Liver (tissue), 9 donors: Measurements from ENCODE around the gene SAMD4A. TPM values are rescaled to one million over a fixed set of nuclear protein-coding genes. Genes with fewer than 3 reads are reported as not detected.

Source experiments
- DNase-seq: peaks from one replicate; pipeline ENCODE4 v3.0.0-alpha.2; 2017; ENCODE audit warnings: low spot score
- H3K27ac ChIP-seq, 2 donors: one replicate each; pipeline ENCODE4 v1.7.0; 2013; ENCODE audit warnings: inconsistent platforms in 2 of 2, low read length in 2 of 2, control low read depth in 1 of 2, low read depth in 1 of 2, mild to moderate bottlenecking in 1 of 2
- H3K27me3 ChIP-seq, 4 donors: one replicate each; pipeline versions ENCODE4 v1.6.1 to v1.7.0; 2013; ENCODE audit warnings: low read length in 3 of 4, inconsistent platforms in 1 of 4, mild to moderate bottlenecking in 1 of 4, moderate library complexity in 1 of 4; ENCODE audit not compliant: control insufficient read depth in 4 of 4, insufficient read depth in 4 of 4
- H3K36me3 ChIP-seq, 4 donors: one replicate each; pipeline versions ENCODE4 v1.6.1 to v1.7.0; 2013; ENCODE audit warnings: low read length in 3 of 4, mild to moderate bottlenecking in 3 of 4, low read depth in 1 of 4, moderate library complexity in 1 of 4; ENCODE audit not compliant: control insufficient read depth in 4 of 4, insufficient read depth in 3 of 4
- H3K4me1 ChIP-seq, 4 donors: one replicate each; pipeline versions ENCODE4 v1.6.1 to v1.7.0; 2013; ENCODE audit warnings: low read length in 3 of 4, mild to moderate bottlenecking in 3 of 4, moderate library complexity in 1 of 4; ENCODE audit not compliant: control insufficient read depth in 4 of 4, insufficient read depth in 4 of 4
- H3K4me3 ChIP-seq, 3 donors: one replicate each; pipeline versions ENCODE4 v1.6.1 to v1.7.0; 2013; ENCODE audit warnings: low read length in 3 of 3, control low read depth in 1 of 3, low read depth in 1 of 3, mild to moderate bottlenecking in 1 of 3
- H3K9ac ChIP-seq, 2 donors: one replicate each; pipeline ENCODE4 v1.7.0; 2013; ENCODE audit warnings: low read length in 2 of 2, mild to moderate bottlenecking in 2 of 2, moderate library complexity in 2 of 2, control low read depth in 1 of 2, low read depth in 1 of 2
- H3K9me3 ChIP-seq, 4 donors: one replicate each; pipeline versions ENCODE4 v1.6.1 to v1.7.0; 2013; ENCODE audit warnings: low read length in 3 of 4; ENCODE audit not compliant: control insufficient read depth in 4 of 4
- EGR1 ChIP-seq, 2 donors: IDR thresholded peaks; 2 replicates each; pipeline ENCODE4 v1.6.1; 2016 to 2018; ENCODE audit warnings: antibody characterized with exemption in 2 of 2, low read depth in 2 of 2
- FOXA1 ChIP-seq: IDR thresholded peaks from 2 replicates; pipeline ENCODE4 v1.6.1; 2016; ENCODE audit warnings: antibody characterized with exemption
- FOXA2 ChIP-seq: IDR thresholded peaks from 2 replicates; pipeline ENCODE4 v1.6.1; 2016; ENCODE audit warnings: antibody characterized with exemption
- GABPA ChIP-seq, 2 donors: IDR thresholded peaks in 1 of 2; conservative IDR thresholded peaks in 1 of 2; 2 replicates each; pipeline ENCODE4 v1.6.1; 2016; ENCODE audit warnings: antibody characterized with exemption in 2 of 2, mild to moderate bottlenecking in 1 of 2, moderate library complexity in 1 of 2
- HNF4A ChIP-seq, 2 donors: conservative IDR thresholded peaks; 2 replicates each; pipeline ENCODE4 v1.6.1; 2016; ENCODE audit warnings: antibody characterized with exemption in 2 of 2, mild to moderate bottlenecking in 2 of 2
- HNF4G ChIP-seq: IDR thresholded peaks from 2 replicates; pipeline ENCODE4 v1.6.1; 2016; ENCODE audit warnings: antibody characterized with exemption
- JUND ChIP-seq, 2 donors: IDR thresholded peaks; 2 replicates each; pipeline ENCODE4 v1.6.1; 2016; ENCODE audit warnings: antibody characterized with exemption in 2 of 2
- NR2F2 ChIP-seq: IDR thresholded peaks from 2 replicates; pipeline ENCODE4 v1.6.1; 2016; ENCODE audit warnings: antibody characterized with exemption
- RAD21 ChIP-seq, 2 donors: IDR thresholded peaks; 2 replicates each; pipeline ENCODE4 v1.6.1; 2016; ENCODE audit warnings: antibody characterized with exemption in 2 of 2, mild to moderate bottlenecking in 2 of 2
- RXRA ChIP-seq, 2 donors: IDR thresholded peaks; 2 replicates each; pipeline ENCODE4 v1.6.1; 2017 to 2018; ENCODE audit warnings: antibody characterized with exemption in 2 of 2, mild to moderate bottlenecking in 1 of 2
- SP1 ChIP-seq: IDR thresholded peaks from 2 replicates; pipeline ENCODE4 v1.6.1; 2018; ENCODE audit warnings: antibody characterized with exemption, mild to moderate bottlenecking
- TAF1 ChIP-seq: conservative IDR thresholded peaks from 2 replicates; pipeline ENCODE4 v1.6.1; 2016; ENCODE audit warnings: antibody characterized with exemption, mild to moderate bottlenecking
- YY1 ChIP-seq: IDR thresholded peaks from 2 replicates; pipeline ENCODE4 v1.6.1; 2016; ENCODE audit warnings: antibody characterized with exemption, mild to moderate bottlenecking
- WGBS: extraction: QIAGEN DNeasy Blood & Tissue Kit; methylation state at CpG from one replicate; pipeline ENCODE4 v1.1.7; 2013; 5-methylcytosine and 5-hydroxymethylcytosine counted together
- polyA plus RNA-seq, 2 donors: library from polyadenylated mRNA; stranded (reverse) in 1 of 2; unstranded in 1 of 2; fragments of 200-250 nt in 1 of 2; fragments of >200 nt in 1 of 2; fragmentation: Nextera tagmentation in 1 of 2; extraction: Ambion mirVana in 1 of 2; gene quantifications; one replicate each; pipeline versions ENCODE4 v1.2.1 to v1.2.3, GENCODE V29; 2013 to 2015
- total RNA-seq, 2 donors: library from RNA; depleted of rRNA; stranded (reverse); fragments of >200 nt; gene quantifications; one replicate each; pipeline ENCODE4 v1.2.3, GENCODE V29; 2014
- TF ChIP-seq, protein P1 (sequence below): IDR thresholded peaks from 2 replicates; pipeline ENCODE4 v1.6.1; 2016; ENCODE audit warnings: antibody characterized with exemption
- TF ChIP-seq, protein P2 (sequence below): IDR thresholded peaks from 2 replicates; pipeline ENCODE4 v1.6.1; 2016; ENCODE audit warnings: antibody characterized with exemption
- TF ChIP-seq, protein P3 (sequence below): IDR thresholded peaks from 2 replicates; pipeline ENCODE4 v1.6.1; 2016; ENCODE audit warnings: antibody characterized with exemption, mild to moderate bottlenecking
- TF ChIP-seq, protein P4 (sequence below): fragments of 150-350 bp; IDR thresholded peaks from 2 replicates; pipeline ENCODE4 v1.5.1; 2017; ENCODE audit warnings: improper control_type of control experiment, low read depth, low read length; ENCODE audit not compliant: missing input control
- TF ChIP-seq, protein P5 (sequence below): IDR thresholded peaks from 2 replicates; pipeline ENCODE4 v1.6.1; 2016; ENCODE audit warnings: antibody characterized with exemption
- donor health status: healthy.
- donor health status: healthy.
- donor health status: healthy.
- donor health status: healthy.
- donor health status: healthy.

Gene SAMD4A
- total and polyA plus RNA-seq, 4 donors, result 4.3 to 17.8 (median 8.1) TPM

DNA sequence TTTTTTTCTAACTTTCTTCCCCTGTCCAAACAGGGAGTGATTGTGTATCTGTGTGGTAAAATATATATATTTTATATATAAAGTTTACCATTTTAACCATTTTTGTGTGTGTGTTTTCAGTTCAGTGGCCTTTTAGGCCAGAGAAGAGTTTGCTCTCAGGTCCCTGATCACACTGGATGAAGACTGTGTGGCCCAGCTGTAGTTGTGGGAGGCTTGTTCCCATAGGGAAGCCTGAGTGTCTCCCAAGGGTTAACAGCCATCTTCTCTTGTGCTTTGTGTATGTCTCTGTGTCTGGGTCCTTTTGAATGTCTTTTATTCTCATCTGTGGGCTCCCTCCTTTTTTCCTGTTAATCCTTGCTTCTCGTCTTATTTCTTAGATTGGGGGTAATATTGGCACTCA, 33.8 kb upstream of the SAMD4A start:
- WGBS, result 90% methylated on average over 1 of the region's 1 CpG
- no peak for DNase-seq
- H3K9ac ChIP-seq, result no peak overlapping the region
- H3K4me3 ChIP-seq, result no peak overlapping the region
- H3K4me1 ChIP-seq, result no peaks in the 10 kb centered on the region
- H3K9me3 ChIP-seq, result no peaks in the 10 kb centered on the region
- peaks cover 0 to 2% (median 2%) of the 10 kb centered on the region in 4 donors for H3K36me3 ChIP-seq
- no peak for TF ChIP-seq EGR1 (IDR thresholded peaks at IDR 0.05; ENCODE audit: low read depth in 2 of 2)
- TF ChIP-seq, protein P1, sequence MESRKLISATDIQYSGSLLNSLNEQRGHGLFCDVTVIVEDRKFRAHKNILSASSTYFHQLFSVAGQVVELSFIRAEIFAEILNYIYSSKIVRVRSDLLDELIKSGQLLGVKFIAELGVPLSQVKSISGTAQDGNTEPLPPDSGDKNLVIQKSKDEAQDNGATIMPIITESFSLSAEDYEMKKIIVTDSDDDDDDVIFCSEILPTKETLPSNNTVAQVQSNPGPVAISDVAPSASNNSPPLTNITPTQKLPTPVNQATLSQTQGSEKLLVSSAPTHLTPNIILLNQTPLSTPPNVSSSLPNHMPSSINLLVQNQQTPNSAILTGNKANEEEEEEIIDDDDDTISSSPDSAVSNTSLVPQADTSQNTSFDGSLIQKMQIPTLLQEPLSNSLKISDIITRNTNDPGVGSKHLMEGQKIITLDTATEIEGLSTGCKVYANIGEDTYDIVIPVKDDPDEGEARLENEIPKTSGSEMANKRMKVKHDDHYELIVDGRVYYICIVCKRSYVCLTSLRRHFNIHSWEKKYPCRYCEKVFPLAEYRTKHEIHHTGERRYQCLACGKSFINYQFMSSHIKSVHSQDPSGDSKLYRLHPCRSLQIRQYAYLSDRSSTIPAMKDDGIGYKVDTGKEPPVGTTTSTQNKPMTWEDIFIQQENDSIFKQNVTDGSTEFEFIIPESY, result no peak
- TF ChIP-seq RAD21 (IDR thresholded peaks at IDR 0.05), result no peak
- no peak for TF ChIP-seq GABPA (IDR thresholded peaks at IDR 0.05 in 1 of 2, conservative IDR thresholded peaks at IDR 0.05 in 1 of 2)
- TF ChIP-seq TAF1, result no peak
- TF ChIP-seq, protein P2, sequence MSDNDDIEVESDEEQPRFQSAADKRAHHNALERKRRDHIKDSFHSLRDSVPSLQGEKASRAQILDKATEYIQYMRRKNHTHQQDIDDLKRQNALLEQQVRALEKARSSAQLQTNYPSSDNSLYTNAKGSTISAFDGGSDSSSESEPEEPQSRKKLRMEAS, result no peak
- TF ChIP-seq RXRA (IDR thresholded peaks at IDR 0.05), result no peak
- TF ChIP-seq FOXA2, result no peak
- no peak for TF ChIP-seq NR2F2
- no peaks in the 10 kb centered on the region for H3K27me3 ChIP-seq
- H3K27ac ChIP-seq, result no peak overlapping the region

DNA sequence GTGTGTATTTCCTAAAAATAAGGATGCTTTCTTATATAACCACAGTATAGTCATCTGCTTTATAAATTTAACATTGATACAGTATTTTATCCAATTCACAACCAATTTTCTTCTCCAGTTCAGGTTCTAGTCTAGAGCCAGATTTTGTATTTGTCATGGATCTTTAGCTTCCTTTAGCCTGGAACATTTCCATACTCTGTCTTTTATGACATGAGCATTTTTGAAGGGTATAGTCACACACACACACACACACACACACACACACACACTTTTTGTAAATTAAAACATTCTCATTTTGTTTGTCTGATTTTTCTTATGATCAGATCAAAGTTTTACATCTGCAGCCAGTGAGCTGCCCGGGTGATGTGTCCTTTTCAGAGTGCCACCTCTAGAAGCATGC, 31.8 kb upstream of the SAMD4A start:
- TF ChIP-seq HNF4G (no peak), JUND (IDR thresholded peaks at IDR 0.05) (no peak), FOXA2 (no peak), SP1 (no peak), TAF1 (no peak), HNF4A (conservative IDR thresholded peaks at IDR 0.05) (no peak), FOXA1 (no peak), GABPA (IDR thresholded peaks at IDR 0.05 in 1 of 2, conservative IDR thresholded peaks at IDR 0.05 in 1 of 2) (no peak), RXRA (IDR thresholded peaks at IDR 0.05) (no peak), EGR1 (IDR thresholded peaks at IDR 0.05; ENCODE audit: low read depth in 2 of 2) (no peak), RAD21 (IDR thresholded peaks at IDR 0.05) (no peak), NR2F2 (no peak), YY1 (no peak)
- TF ChIP-seq, protein P1, result no peak
- TF ChIP-seq, protein P2, result no peak
- TF ChIP-seq, protein P3, sequence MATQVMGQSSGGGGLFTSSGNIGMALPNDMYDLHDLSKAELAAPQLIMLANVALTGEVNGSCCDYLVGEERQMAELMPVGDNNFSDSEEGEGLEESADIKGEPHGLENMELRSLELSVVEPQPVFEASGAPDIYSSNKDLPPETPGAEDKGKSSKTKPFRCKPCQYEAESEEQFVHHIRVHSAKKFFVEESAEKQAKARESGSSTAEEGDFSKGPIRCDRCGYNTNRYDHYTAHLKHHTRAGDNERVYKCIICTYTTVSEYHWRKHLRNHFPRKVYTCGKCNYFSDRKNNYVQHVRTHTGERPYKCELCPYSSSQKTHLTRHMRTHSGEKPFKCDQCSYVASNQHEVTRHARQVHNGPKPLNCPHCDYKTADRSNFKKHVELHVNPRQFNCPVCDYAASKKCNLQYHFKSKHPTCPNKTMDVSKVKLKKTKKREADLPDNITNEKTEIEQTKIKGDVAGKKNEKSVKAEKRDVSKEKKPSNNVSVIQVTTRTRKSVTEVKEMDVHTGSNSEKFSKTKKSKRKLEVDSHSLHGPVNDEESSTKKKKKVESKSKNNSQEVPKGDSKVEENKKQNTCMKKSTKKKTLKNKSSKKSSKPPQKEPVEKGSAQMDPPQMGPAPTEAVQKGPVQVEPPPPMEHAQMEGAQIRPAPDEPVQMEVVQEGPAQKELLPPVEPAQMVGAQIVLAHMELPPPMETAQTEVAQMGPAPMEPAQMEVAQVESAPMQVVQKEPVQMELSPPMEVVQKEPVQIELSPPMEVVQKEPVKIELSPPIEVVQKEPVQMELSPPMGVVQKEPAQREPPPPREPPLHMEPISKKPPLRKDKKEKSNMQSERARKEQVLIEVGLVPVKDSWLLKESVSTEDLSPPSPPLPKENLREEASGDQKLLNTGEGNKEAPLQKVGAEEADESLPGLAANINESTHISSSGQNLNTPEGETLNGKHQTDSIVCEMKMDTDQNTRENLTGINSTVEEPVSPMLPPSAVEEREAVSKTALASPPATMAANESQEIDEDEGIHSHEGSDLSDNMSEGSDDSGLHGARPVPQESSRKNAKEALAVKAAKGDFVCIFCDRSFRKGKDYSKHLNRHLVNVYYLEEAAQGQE, result no peak
- TF ChIP-seq, protein P4, sequence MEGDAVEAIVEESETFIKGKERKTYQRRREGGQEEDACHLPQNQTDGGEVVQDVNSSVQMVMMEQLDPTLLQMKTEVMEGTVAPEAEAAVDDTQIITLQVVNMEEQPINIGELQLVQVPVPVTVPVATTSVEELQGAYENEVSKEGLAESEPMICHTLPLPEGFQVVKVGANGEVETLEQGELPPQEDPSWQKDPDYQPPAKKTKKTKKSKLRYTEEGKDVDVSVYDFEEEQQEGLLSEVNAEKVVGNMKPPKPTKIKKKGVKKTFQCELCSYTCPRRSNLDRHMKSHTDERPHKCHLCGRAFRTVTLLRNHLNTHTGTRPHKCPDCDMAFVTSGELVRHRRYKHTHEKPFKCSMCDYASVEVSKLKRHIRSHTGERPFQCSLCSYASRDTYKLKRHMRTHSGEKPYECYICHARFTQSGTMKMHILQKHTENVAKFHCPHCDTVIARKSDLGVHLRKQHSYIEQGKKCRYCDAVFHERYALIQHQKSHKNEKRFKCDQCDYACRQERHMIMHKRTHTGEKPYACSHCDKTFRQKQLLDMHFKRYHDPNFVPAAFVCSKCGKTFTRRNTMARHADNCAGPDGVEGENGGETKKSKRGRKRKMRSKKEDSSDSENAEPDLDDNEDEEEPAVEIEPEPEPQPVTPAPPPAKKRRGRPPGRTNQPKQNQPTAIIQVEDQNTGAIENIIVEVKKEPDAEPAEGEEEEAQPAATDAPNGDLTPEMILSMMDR, result no peak
- TF ChIP-seq, protein P5, sequence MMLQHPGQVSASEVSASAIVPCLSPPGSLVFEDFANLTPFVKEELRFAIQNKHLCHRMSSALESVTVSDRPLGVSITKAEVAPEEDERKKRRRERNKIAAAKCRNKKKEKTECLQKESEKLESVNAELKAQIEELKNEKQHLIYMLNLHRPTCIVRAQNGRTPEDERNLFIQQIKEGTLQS, result no peak
- Histone ChIP-seq H3K9me3 (no peaks in the 10 kb centered on the region), H3K27me3 (no peaks in the 10 kb centered on the region), H3K4me1 (no peaks in the 10 kb centered on the region), H3K27ac (no peak overlapping the region), H3K9ac (no peak overlapping the region), H3K4me3 (no peak overlapping the region), H3K36me3 (peaks cover 0 to 4% (median 2%) of the 10 kb centered on the region in 4 donors)
- no peak for DNase-seq
- WGBS, result 76% methylated on average over 1 of the region's 1 CpG
